Psoas muscle (tissue), 8 donors: ENCODE results near the gene OR2L3. TPM values are rescaled to one million over a fixed set of nuclear protein-coding genes. Genes with fewer than 3 reads are reported as not detected.
"Not testable (repeated sequence)": the region's sequence is repeated elsewhere in the genome, so short reads cannot be mapped to it uniquely, and the experiment has no call there.

Source experiments
- ATAC-seq, 4 donors: fragments of 200-7000 bp; cut with Tn5 transposase; one replicate each; pipeline ENCODE4 v1.9.1; 2020; ENCODE audit warnings: moderate library complexity in 3 of 4, mild to moderate bottlenecking in 2 of 4
- DNase-seq, 2 donors: peaks; one replicate each; pipeline ENCODE4 v3.0.0-alpha.2; 2020
- H3K27ac ChIP-seq: fragments of 200-600 bp; one replicate; pipeline ENCODE4 v1.8.0; 2022
- H3K27me3 ChIP-seq, 3 donors: fragments of 200-600 bp in 1 of 3; one replicate each; pipeline versions ENCODE4 v1.6.1 to v1.8.0; 2013 to 2022; ENCODE audit warnings: low read length in 2 of 3, mild to moderate bottlenecking in 2 of 3, moderate library complexity in 1 of 3; ENCODE audit not compliant: insufficient read depth in 3 of 3
- H3K36me3 ChIP-seq, 2 donors: fragments of 200-600 bp in 1 of 2; one replicate each; pipeline versions ENCODE4 v1.6.1 to v1.8.0; 2013 to 2022; ENCODE audit warnings: low read depth in 1 of 2, mild to moderate bottlenecking in 1 of 2, moderate library complexity in 1 of 2; ENCODE audit not compliant: insufficient read depth in 1 of 2
- H3K4me1 ChIP-seq: fragments of 200-600 bp; one replicate; pipeline ENCODE4 v1.8.0; 2022
- H3K4me3 ChIP-seq: fragments of 200-600 bp; one replicate; pipeline ENCODE4 v1.8.0; 2022; ENCODE audit warnings: mild to moderate bottlenecking
- H3K9me3 ChIP-seq: fragments of 200-600 bp; one replicate; pipeline ENCODE4 v1.8.0; 2022
- CTCF ChIP-seq: fragments of 200-600 bp; IDR thresholded peaks from one replicate; pipeline ENCODE4 v1.8.0; 2022; ENCODE audit warnings: antibody characterized with exemption
- WGBS, 3 donors: extraction: QIAGEN DNeasy Blood & Tissue Kit; methylation state at CpG; one replicate each; pipeline versions ENCODE4 v1.1.6 to v1.1.7; 2013; 5-methylcytosine and 5-hydroxymethylcytosine counted together
- intact Hi-C, 2 donors: fragments of 100-400 bp; cut with DNase I; formaldehyde crosslinking; loops; one replicate each; pipeline versions ENCODE4 v1.11.0 to v1.14.2; 2022
- polyA plus RNA-seq, 3 donors: library from polyadenylated mRNA; stranded (reverse); fragments of 200-250 nt; gene quantifications; one replicate each; pipeline ENCODE4 v1.2.3, GENCODE V29; 2013
- total RNA-seq, 4 donors: library from RNA; stranded (reverse); fragmentation: NEBNext Ultra II Directional in 2 of 4; extraction: Animal tissue kit (Norgen Biotek cat#: 25700) in 2 of 4; gene quantifications; one replicate each; pipeline versions ENCODE4 v1.2.1 to v1.2.4, GENCODE V29; 2021 to 2023
- donor health status: healthy with polysubstance abuse.
- donor health status: DM: no; HTN: no; CAD: no; lungs with moderate emphysema.
- donor health status: Bipolar disorder and iron deficiency.
- donor health status: healthy.
- donor health status: DM: yes; HTN: yes; CAD: no.
- donor health status: DM: no; HTN: no; CAD: no.
- donor health status: DM: no; HTN: no; CAD: no.
- donor health status: DM: yes; HTN: yes; CAD: no.

OR2L3 gene
- total and polyA plus RNA-seq, 7 donors, result not detected

DNA sequence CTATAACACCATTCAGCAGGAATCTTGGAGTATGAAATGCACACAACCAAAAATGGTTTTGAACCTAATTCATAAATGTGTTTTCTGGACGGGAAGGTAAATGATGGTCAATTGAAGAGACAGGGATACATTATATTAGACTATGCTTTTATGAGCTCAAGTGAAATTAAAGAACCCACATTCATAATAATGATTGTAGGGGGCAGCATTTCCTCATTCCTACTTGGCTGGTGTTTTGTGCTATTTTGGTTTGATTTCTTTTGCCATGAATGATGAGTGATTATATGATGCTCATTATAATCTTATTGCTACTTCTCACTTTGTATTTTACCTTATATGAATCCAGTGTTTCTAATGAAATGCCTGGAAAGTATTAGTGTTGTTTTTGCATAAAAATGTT, 372 bp downstream of the OR2L3 start:
- no peak overlapping the region for H3K4me3 ChIP-seq
- no peaks in the 10 kb centered on the region for H3K4me1 ChIP-seq
- peaks cover 4% of the 10 kb centered on the region for H3K9me3 ChIP-seq
- H3K36me3 ChIP-seq, result no peaks in the 10 kb centered on the region
- ATAC-seq (no peak), DNase-seq (no peak)
- no peak overlapping the region for H3K27ac ChIP-seq
- intact Hi-C loops, result no loop called here
- TF ChIP-seq CTCF, result no peak
- no peaks in the 10 kb centered on the region for H3K27me3 ChIP-seq
- 47 to 55% (median 51%) methylated on average over 1 of the region's 1 CpG for WGBS, 3 donors

DNA sequence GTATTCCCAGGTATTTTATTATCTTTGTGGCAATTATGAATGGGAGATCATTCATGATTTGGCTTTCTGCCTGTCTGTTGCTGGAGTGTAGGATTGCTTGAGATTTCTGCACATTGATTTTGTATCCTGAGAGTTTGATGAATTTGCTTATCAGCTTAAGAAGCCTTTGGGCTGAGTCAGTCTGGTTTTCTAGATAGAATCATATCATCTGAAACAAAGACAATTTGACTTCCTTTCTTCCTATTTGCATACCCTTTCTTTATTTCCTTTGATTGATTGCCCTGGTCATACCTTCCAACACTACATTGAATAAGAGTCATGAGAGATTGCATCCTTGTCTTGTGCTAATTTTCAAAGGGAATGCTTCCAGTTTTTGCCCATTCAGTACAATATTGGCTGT, 8.0 kb downstream of the OR2L3 start:
- no peak overlapping the region for H3K27ac ChIP-seq
- intact Hi-C loops, result no loop called here
- H3K4me3 ChIP-seq, result no peak overlapping the region
- H3K27me3 ChIP-seq, result no peaks in the 10 kb centered on the region
- H3K4me1 ChIP-seq, result no peaks in the 10 kb centered on the region
- DNase-seq, result no peak
- TF ChIP-seq CTCF, result no peak
- ATAC-seq, result no peak
- H3K9me3 ChIP-seq, result peaks cover 7% of the 10 kb centered on the region
- H3K36me3 ChIP-seq, result no peaks in the 10 kb centered on the region

- Histone ChIP-seq H3K27ac (no peak overlapping the region), H3K4me1 (no peaks in the 10 kb centered on the region), H3K4me3 (no peak overlapping the region), H3K9me3 (peaks cover 3% of the 10 kb centered on the region), H3K36me3 (no peaks in the 10 kb centered on the region), H3K27me3 (no peaks in the 10 kb centered on the region)
- intact Hi-C loops, result no loop called here
- DNase-seq (no peak), ATAC-seq (no peak)
- TF ChIP-seq CTCF, result no peak
- WGBS, 3 donors, result 56 to 64% (median 58%) methylated on average over 2 of the region's 2 CpGs
These were observed 8.6 kb downstream of the OR2L3 start for GRCh38 chr1:248055261-248055660.

DNA sequence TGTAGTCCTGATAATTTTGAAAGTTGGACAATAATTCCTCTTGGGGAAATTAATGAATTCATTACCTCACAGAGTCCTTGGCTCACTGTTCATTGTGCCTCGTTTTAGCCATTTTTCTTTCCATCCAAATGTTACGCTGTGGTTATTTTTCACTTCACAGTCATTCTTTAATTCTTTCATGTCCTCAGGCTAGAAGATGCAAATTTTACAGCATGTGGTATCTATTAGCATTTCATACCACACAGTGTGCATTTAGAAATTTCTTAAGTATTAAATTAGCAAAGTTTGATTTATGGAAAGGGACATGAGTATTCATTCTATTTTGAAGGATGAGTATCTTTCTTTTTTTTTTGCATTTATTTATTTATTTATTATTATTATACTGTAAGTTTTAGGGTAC, 18.4 kb downstream of the OR2L3 start:
- no peaks in the 10 kb centered on the region for H3K9me3 ChIP-seq
- intact Hi-C loops, result no loop called here
- DNase-seq, result no peak
- no peak for TF ChIP-seq CTCF
- 68 to 71% (median 70%) methylated on average over 2 of the region's 2 CpGs for WGBS, 3 donors
- no peak overlapping the region for H3K27ac ChIP-seq
- no peaks in the 10 kb centered on the region for H3K36me3 ChIP-seq
- H3K27me3 ChIP-seq, result no peaks in the 10 kb centered on the region
- no peak for ATAC-seq
- no peaks in the 10 kb centered on the region for H3K4me1 ChIP-seq
- H3K4me3 ChIP-seq, result no peak overlapping the region

DNA sequence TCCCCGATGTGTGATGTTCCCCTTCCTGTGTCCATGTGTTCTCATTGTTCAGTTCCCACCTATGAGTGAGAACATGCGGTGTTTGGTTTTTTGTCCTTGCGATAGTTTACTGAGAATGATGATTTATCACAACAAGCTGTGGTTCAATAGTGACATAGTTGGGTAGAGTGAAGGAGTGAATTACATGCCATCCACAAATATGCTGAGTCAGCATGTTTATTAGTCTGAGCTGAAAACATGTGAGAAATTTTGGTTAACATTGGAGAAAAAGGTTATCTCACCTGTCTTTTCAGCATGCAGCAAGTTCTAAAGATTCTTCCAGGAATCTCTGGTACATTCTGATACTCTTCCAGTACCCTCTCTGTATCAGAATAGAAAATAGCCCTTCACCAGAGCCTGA, 19.0 kb downstream of the OR2L3 start:
- no peak overlapping the region for H3K4me3 ChIP-seq
- TF ChIP-seq CTCF, result no peak
- ATAC-seq, result no peak
- no peaks in the 10 kb centered on the region for H3K27me3 ChIP-seq
- 93 to 100% (median 100%) methylated on average over 2 to 3 of the region's 3 CpGs for WGBS, 3 donors
- DNase-seq, result no peak
- intact Hi-C loops, result no loop called here
- no peaks in the 10 kb centered on the region for H3K36me3 ChIP-seq
- H3K4me1 ChIP-seq, result no peaks in the 10 kb centered on the region
- no peak overlapping the region for H3K27ac ChIP-seq
- H3K9me3 ChIP-seq, result no peaks in the 10 kb centered on the region

- intact Hi-C loops, ATAC-seq, H3K9me3 ChIP-seq, H3K4me3 ChIP-seq, H3K27ac ChIP-seq, DNase-seq, H3K36me3 ChIP-seq, H3K4me1 ChIP-seq, H3K27me3 ChIP-seq: not testable (repeated sequence)
- 73 to 84% (median 84%) methylated on average over 7 to 12 of the region's 17 CpGs for WGBS, 3 donors
These were observed 37.2 kb downstream of the OR2L3 start for GRCh38 chr1:248083864-248084263.
